GM12873 (cell line): Measurements from ENCODE around the gene ZEB1.

Source experiments
- CTCF ChIP-seq: IDR thresholded peaks from 2 replicates; pipeline ENCODE4 v1.5.1; 2012; ENCODE audit warnings: low read depth, mild to moderate bottlenecking, moderate library complexity, low read length, control low read depth; ENCODE audit not compliant: insufficient read depth; ENCODE audit errors: missing control alignments

Gene ZEB1

GRCh38 chr10:31381171-31381570, 62.2 kb downstream of the ZEB1 start:
- no peak for TF ChIP-seq CTCF

- TF ChIP-seq CTCF, result no peak
These were observed 62.8 kb downstream of the ZEB1 start for GRCh38 chr10:31381766-31382316.

- no peak for TF ChIP-seq CTCF
These were observed 65.0 kb downstream of the ZEB1 start for GRCh38 chr10:31383810-31384588.

- TF ChIP-seq CTCF, result no peak
These were observed 65.6 kb downstream of the ZEB1 start for GRCh38 chr10:31384589-31384949.

- no peak for TF ChIP-seq CTCF
These were observed 71.8 kb downstream of the ZEB1 start for GRCh38 chr10:31390804-31391203.

- TF ChIP-seq CTCF, result no peak
These were observed 74.8 kb downstream of the ZEB1 start for GRCh38 chr10:31393844-31394243.

- TF ChIP-seq CTCF, result no peak
These were observed 76.7 kb downstream of the ZEB1 start for GRCh38 chr10:31395695-31396094.
